NCI-H82 (cell line): Measurements from ENCODE around the gene CRADD.

ENCODE experiments used
- DNase-seq: peaks from one replicate; lab custom pipeline; 2025; lab: John Stamatoyannopoulos, UW

CRADD gene

DNA sequence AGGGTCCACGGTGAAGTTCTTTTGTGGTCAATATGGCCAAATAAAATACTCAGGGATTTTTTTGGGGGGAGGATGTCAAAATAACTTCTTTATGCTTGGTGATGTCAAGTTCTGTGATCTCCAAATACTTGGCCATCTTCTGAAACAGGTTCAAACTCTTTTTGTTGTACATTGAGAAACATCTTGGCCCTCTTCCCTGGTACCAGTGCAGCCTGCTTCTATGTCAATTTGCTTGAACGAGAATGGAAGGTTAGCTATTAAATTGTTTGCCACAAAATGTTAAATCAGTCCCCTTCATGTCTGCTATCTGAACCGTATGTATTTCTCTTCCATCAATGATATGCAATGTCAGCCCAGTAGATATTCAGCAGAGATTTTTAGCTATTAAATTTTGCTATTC, 6.1 kb upstream of the CRADD start:
- no peak for DNase-seq

GRCh38 chr12:93673084-93673483, 4.1 kb upstream of the CRADD start:
- no peak for DNase-seq

DNA sequence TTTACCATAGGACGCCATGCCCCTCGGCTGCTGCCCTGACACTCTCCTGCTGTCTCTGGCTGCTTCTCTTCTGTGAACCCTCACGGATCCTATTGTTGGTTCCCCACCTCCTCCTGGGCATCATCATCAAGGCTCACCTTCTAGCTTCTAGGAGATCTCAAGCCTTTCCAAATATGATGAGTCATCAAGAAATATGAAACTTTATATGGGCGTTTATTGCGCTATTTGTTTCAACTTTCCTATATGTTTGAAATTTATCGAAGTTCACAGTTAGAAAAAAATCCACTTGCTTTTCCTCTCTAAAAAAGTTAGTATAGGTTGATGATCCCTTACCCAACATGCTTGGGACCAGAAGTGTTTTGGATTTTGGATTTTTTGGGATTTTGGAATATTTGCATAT, 2.8 kb upstream of the CRADD start:
- DNase-seq = no peak

DNA sequence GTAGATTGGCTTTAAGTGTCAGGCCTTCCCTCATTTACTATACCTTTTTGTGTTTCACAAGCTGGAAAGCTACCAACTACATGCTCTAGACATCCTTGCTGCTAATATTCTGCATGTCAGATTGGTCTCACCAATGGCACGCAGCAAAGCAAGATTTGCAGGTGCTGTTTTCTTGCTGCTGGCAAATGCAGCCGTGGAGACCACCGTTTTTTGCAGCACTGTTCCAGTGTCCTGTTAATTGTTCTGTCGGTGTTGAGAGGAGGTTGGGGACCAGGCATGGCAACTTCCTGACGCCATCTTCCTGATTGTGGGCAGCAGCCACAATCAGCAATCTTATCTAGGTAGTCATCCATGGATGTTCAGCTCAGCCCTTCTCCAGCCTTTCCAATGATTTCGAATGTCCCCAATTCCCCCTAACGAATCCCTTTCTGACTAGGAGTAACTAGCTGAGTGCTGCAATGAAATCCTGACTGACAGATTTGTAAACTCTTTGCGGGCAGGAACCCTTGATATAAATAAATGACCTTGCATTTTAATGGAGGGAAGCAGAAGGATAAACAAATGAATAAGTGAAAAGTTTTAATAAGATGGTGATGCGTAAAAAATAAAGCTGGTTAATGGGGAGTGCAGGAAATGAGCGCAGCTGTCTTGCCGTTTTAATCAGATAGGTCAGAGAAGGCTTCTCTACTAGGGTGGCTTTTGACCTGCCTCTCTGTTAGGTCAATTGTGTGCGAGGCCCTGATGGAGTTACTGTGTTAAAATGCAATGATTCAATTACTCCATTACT, 574 bp upstream of the CRADD start:
- peak; percentile 61 for DNase-seq

DNA sequence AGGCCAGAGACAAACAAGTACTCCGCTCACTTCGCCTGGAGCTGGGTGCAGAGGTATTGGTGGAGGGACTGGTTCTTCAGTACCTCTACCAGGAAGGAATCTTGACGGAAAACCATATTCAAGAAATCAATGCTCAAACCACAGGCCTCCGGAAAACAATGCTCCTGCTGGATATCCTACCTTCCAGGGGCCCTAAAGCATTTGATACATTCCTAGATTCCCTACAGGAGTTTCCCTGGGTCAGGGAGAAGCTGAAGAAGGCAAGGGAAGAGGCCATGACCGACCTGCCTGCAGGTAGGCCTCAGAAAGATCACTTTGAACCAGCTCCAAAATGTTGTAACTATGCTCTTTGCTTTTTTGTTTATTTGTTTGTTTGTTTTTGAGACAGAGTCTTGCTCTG, 1.6 kb downstream of the CRADD start:
- no peak for DNase-seq

GRCh38 chr12:93679308-93679925, 2.2 kb downstream of the CRADD start:
- no peak for DNase-seq

DNA sequence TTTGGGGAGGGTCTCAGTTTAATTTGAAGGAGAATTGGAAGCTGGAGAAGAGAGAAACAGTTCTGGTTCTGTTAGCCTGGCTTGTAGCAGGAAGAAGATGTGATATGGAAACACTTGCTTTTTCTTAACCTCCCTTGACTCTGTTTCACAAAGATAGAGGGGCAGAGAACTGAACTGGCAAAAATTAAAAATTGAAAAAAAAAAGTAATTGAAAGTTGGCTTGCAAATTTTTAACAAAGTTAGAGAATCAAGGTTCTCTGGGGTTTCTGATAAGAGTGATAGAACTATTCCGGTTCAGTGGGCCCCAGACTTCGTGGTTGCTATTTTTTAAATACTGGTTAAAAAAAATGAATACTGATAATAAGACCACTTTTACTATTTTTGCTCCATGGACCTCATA, 2.8 kb downstream of the CRADD start:
- DNase-seq = no peak

DNA sequence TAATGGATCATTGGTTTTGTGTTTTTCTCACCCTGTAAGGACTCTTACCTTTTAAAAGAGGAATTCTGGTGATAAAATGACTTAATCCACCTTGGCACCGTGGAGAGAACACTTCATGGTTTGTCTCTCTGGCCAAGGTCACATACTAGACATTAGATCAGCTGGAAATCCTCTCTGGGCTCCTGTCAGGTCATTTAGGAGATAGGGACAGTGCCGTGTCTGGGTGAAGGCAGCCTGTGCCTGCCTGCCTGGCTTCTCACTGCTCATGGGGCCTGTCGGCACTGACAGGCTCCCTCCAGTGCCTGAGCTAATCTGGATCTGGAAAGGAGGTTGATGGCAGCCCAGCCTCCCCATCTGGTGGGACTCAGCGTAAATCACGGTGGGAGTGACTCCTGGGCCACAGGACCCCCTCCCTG, 5.7 kb downstream of the CRADD start:
- peak; percentile 57 for DNase-seq

DNA sequence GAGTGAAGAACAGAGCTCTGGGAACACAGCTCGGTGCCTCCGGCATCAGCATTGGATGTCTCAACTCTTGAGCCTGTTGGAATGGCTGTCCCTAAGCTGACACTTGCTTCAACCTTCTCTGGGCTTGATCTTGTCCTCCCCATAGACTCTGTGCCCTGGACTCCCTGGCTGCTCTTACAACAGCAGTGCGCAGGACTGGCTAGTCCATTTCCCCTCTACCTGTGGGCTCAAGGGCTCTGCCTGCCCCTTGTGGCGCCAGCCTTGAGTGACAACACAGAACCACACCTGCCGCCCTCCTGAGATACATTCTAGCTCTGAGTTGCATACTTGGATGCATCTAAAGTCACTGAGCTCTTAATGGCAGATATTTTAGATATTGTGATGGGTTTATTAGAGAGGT, 6.2 kb downstream of the CRADD start:
- DNase-seq = no peak

DNA sequence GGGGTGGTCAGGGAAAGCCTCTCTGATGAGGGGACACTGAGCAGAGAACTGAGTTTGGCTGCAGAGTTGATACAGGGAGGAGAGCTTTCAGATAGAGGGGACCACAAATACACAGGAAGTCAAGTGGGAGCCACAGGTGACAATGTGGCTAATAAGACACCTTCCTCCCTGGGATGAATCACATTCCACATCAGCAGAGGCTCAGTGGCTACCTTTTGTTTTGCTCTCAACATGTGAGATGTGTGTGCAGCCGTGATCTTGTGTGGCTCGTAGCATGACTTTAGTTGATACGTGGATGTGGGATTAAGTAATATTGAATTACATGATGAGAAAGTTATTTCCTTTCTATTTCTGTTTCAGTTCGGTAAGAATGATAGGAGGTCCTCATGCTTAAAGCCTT, 7.5 kb downstream of the CRADD start:
- DNase-seq = no peak

- DNase-seq = no peak
These were observed 9.6 kb downstream of the CRADD start for GRCh38 chr12:93686572-93687356.

DNA sequence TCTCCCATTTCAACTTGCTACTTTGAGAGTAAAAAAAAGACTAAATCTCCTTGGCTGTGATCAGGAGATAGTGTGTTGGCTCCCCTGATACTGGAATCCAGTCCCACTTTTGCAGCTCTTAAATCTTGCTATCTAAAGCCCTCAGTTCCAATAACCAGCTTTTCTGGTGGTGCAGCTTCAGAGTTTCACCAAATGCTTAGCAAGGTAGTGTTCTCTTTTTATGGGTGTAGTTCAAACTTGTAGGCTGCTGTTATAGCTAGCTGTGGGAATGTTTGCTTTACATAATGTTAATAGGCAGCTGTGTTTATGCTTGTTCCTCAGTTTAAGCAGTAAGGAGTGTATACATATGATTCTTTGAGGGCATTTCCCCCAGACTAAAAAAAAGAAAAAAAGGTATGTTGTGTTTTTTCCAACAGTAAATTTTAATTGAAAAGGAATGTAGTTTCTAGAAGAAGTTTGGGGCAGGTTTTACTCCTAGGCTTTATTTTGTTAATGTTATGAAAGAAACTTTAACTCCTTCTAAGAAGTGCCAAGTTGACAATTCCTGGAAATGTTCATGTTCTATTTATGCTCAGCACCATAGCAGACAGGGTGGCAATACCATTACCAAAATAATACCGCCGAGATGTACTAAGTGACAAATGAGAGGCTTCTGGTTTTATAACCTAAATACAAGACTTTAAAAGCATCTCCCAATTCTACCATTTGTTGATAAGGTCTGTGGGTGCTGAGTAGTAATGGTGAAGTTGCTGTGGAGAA, 12.1 kb downstream of the CRADD start:
- DNase-seq = no peak

- no peak for DNase-seq
These were observed 19.3 kb downstream of the CRADD start for GRCh38 chr12:93696462-93696861.

DNA sequence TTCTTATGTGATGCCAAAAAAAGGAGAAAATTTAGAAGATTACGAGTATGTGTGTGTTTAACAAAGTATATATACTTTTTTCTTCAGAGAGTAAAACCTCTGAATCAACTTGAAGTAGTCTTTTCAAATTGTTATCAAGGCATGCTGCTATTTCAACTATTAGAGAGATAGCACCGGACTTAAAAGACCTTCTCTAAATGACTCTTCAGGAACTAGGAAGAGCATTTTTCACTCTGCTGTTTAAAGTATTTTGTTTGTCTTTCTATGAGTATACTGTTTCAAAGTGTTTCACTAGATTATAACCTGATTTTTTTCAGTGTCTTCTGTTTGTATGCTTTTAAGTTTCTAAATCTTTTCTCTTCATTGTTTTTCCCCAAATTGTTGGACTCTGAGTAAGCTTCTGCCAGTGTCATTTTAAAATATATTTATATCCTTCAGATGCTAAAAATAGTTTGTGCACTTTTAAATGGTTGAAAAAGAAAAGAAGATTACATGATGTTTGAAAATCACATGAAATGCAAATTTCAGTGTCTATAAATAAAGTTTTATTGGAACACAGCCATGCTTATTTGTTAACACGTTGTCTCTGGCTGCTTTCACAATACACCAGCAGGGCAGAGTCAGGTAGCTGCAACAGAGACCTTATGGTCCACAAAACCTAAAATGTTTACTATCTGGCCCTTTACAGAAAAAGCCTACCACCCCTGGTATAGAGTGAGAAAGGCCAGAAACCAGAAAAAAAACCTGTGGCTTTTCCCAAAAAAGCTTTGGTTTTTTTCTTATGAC, 21.3 kb downstream of the CRADD start:
- DNase-seq = peak; percentile 9

GRCh38 chr12:93699271-93700145, 22.3 kb downstream of the CRADD start:
- DNase-seq = peak; percentile 21

DNA sequence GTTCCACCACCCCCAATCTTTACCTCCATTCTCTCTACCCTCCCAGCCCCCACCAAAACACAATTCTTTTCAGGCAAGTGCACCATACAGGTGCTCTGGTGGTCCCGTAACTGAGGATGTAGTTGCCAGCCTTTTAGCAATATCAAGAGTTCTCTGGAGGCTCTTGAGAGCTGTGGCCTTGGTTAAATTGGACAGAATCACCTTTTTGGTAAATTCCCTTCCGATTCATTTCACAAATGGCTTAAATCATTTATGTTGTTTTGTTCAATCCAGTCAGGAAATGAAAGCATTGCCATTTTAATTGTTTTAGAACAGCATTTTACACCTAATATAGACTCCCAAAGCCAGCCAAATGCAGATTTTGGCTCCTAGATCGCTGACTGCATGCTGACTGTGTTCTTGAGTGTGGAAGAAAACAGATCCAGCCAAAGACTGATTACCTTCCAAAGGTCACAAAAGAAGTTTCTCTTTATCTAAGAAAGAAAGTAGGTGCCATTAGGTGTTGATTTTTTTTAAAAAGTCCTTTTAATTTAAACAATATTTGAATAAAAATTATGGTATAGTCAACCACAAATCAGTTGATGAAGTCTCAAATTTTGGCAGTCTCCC, 25.6 kb downstream of the CRADD start:
- DNase-seq = no peak

- DNase-seq = no peak
These were observed 26.9 kb downstream of the CRADD start for GRCh38 chr12:93704122-93704521.

DNA sequence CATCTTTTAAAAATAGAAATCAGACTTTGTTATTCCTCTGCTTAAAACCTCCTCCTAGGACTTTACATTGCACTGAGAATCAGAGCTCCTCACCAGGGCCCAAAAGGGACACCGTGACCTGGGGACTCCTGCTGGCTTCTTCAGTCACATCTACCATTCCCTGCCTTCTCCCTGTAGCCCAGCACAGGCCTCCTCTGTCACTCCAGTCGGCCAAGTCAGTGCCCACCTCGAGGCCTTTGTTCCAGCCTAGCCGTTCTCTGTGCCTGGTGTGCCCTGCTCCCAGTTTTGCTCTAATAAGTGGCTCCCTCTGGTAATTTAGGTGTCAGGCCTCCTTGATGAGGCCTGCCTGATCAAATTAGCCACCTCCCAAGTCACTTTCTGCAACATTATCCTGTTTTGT, 27.4 kb downstream of the CRADD start:
- peak; percentile 8 for DNase-seq

DNA sequence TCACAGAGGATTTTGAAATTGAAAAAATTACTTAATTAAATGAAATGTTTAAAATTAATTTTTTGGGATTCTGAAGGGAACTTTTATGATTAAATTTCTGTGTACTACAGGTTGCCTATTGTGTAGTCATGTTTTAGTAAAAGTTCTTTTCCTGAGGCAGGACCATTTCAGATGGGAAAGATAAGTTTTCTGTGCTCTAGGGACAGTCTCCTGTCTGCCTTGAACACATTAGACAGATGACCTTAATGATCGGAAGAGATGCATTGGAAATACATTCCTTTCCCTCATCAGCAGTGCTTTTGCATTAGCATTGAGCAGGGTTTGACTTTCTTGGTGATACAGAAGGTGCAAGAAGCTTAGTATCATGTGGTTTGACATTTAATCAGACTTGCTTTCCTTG, 28.1 kb downstream of the CRADD start:
- peak; percentile 13 for DNase-seq

- no peak for DNase-seq
These were observed 29.2 kb downstream of the CRADD start for GRCh38 chr12:93706387-93706786.
